Islet precursor cell (in vitro differentiated cells): ENCODE results near the gene DPP9.
"Not testable (repeated sequence)": the region's sequence is repeated elsewhere in the genome, so short reads cannot be mapped to it uniquely, and the experiment has no call there.

Source experiments
- DNase-seq: peaks from one replicate; pipeline ENCODE4 v3.0.0-alpha.2; 2018

Gene DPP9

GRCh38 chr19:4738734-4739133 is 15.1 kb upstream of the DPP9 start:
- no peak for DNase-seq

GRCh38 chr19:4737955-4738600 is 14.4 kb upstream of the DPP9 start:
- DNase-seq: no peak

DNA sequence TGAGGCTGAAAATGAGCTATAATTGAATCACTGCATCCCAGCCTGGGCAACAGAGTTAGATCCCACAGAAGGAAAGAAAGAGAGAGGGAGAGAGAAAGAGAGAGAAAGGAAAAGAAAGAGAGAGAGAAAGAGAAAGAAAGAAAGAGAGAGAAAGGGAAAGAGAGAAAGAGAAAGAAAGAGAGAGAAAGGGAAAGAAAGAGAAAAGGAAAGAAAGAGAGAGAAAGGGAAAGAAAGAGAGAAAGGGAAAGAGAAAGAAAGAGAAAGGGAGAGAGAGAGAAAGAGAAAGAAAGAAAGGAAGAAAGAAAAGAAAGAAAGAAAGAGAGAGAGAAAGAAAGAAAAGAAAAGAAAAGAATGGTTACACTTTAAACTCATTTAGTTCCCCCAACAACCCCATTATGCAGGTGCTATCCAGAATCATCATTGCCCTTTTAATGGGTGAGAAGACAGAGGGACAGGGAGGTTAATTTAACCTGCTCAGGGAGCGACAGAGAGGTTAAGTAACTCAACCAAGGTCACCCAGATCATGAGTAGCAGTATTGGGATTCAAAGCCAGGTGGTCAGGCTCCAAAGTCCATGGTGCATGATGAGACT is 10.2 kb upstream of the DPP9 start:
- no peak for DNase-seq

DNA sequence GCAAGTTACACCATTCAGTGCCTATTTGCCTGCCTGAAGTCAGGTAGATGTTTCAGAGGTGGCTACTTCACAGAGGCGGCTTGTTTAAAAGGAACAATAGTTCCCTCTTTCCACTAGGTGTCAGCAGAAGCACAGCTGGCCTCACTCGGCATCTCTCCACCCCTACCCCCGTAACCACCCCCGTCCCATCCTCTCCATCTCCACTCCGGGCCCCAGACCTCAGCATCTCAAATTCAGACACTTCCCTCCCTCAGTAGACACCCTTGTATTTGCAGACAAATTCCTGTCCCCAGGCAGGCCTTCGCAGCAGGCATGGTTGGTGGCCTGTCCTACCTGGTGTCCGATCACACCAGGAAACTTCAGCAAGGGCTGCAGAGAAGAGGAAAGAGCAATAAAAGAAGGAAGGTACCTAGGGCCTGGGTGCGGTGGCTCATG is 9.1 kb upstream of the DPP9 start:
- peak; percentile 77 for DNase-seq

GRCh38 chr19:4730740-4731171 is 7.1 kb upstream of the DPP9 start:
- no peak for DNase-seq

DNA sequence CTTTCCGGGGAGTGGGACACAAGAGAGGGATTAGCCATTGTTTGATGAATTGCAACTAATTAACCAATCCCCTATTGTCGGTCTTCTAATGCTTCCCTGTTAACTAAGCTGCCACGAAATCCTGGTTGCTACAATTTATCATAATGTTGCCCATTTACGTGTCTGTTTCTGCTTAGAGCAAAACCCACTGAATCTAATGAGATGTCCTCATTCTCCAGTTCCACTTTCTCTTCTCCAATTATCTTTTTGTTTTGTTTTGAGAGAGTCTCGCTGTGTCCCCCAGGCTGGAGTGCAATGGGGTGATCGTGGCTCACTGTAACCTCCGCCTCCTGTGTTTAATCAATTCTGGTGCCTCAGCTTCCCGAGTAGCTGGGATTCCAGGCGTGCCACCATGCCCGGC is 5.2 kb upstream of the DPP9 start:
- no peak for DNase-seq

DNA sequence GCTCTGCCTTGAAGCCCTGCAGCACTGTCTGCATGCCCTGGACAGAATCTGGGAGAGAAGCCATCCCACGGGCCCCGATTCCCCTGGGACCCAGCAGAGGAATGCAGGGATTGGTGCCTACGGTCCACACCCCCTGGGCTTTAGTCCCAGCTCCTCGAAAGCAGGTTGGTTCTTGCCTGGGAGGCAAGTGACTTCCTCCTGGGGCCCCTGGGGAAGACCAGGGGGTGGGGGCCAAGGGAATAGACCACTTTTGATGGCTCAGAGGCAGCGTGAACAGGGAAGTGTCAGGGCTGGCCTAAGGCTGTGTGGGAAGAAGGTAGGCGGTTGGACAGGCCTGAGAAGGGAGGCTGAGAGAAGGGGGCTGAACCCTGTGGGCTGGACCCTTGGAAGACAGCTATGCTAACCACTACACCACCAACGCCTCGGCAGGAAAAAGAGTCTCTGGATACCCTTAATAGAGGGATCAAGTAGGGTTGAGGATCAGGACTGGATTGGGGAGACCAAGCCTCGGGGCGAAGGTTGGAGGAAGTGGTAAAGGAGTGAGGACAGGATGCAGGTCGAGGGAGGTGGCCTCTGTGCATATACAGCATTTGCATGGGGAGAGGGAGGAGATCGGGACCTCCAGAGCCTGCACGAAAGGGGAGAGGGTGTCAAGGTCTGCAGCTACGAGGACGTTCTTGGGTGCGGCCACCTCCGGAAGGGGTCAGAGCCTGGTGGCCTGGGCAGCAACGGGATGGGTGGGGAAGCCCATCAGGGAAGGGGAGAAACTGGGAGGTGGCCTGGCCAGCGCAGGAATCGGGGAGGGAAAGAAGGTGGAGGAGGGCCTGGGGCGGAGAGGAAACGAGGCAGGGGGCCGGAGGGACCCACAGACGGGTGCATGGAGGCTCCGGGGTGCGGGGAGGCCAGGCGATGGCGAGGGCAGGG is 709 bp downstream of the DPP9 start:
- DNase-seq: no peak

GRCh38 chr19:4721196-4721595 is 2.4 kb downstream of the DPP9 start:
- no peak for DNase-seq

GRCh38 chr19:4720037-4720700 is 3.5 kb downstream of the DPP9 start:
- DNase-seq: no peak

- no peak for DNase-seq
Measured at GRCh38 chr19:4719499-4719866, 4.2 kb downstream of the DPP9 start.

- DNase-seq: no peak
Measured at GRCh38 chr19:4717966-4718701, 5.5 kb downstream of the DPP9 start.

DNA sequence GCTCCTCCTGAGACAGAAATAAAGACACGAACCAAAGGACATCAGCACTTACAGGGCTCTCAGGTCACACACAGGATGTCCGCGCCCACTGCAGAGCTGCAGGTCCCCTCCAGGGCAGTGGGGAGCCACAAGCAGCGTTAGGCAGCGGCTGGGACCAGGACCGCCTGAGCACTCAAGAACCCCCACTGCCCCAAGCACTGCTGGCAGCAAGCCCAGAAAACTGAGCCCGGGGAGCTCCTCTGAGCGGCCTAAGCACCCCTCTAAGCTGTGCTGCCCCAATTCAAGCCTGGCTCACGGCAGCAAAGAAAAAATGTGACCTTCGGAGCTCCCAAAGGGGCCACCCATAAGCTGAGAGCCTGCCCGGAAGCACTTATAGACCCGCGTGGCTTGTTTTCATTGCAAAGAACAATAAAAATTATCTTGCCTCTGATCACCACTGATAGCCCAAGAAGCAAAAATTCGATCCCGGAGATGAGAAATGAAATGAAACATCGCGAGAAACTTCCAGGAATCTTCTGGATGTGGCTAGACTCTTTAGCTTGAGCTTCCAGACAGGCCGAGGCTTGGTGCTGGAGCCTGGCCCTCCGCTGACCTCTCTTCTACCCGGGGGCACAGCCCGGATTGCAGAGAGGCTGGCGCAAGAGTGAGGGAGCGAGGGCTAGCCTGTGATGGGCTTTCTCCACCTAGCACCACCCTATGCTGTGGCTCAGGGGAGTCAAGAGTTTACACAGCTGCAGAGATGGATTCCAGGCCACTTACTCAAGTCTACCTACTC is 6.3 kb downstream of the DPP9 start:
- DNase-seq: no peak

- no peak for DNase-seq
Measured at GRCh38 chr19:4715529-4716221, 8.0 kb downstream of the DPP9 start.

- not testable (repeated sequence) for DNase-seq
Measured at GRCh38 chr19:4715178-4715528, 8.5 kb downstream of the DPP9 start.

DNA sequence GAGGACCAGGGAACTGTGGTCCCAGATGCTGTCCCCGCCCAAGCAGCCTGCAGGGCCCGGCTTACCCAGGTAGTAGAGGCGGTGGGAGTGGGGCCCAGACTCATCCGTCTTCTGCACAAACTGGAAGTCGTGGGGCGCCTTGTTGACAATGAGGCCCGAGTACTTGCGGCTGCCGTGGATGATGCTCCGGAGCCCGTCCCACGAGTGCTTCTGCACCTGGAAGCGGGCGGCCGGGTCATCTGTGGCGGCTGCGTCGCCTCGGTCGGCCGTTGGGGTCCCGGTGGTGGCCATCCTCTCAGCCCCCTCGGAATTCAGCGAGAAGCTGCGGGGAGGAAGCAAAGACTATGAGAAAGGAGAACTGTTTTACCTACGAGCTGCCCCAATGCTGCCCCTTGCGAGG is 9.6 kb downstream of the DPP9 start:
- no peak for DNase-seq

- peak; percentile 68 for DNase-seq
Measured at GRCh38 chr19:4713384-4713951, 10.2 kb downstream of the DPP9 start.

DNA sequence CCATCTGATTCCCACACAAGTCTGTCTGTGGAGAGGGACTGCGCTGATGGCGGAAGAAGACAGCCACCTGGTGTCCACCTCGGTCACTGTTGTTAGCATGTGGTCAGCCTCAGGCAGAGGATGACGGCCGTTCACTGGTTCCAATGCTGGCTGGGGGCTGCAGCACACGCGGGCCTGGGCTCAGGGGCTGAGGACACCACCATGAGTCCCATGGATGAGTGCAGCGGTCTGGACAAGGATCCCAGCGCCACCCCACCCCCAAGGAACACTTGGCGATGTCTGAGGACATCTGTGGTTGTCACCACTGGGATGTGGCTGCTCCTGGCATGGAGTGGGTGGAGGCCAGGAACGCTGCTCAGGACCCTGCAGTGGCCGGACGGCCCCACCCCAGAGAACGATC is 10.9 kb downstream of the DPP9 start:
- DNase-seq: no peak

- DNase-seq: no peak
Measured at GRCh38 chr19:4711211-4711610, 12.4 kb downstream of the DPP9 start.

- DNase-seq: no peak
Measured at GRCh38 chr19:4710281-4710600, 13.4 kb downstream of the DPP9 start.

DNA sequence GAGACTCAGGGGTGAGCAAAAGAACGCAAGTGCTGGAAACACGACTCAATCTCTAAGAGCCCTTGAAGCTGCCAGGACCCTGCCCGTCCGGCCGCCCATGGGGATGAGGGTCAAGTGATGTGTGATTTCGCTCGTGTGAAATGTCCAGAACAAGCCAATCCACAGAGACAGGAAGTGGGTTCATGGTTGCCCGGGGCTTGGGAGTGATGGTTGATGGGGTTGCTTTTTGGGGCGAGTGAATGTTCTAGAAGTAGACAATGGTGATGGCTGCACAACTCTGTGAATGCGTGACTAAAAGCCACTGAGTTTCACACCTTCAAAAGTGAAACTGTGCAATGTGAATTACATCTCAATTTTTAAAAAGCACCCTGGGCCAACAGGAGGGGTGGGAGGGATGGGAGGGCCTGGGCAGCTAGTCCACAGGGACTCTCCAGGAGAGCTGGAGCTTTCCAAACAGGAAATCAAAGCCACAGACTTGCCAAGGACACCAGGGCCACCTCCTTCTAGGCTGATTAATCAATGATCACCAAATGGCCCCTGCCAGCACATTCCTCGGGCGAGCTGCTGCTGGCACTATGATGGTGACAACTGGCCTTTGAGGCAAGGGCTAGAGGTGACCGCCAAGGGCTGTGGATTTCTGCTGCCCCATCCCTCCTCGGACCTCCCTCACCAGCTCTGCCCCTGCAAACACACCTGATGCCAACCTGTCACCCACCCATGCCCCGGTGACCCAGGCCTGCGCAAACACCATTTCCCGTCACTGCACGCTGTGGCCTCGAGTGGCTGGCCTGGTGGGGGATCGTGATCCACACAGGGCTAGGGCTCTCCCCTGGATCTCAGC is 14.0 kb downstream of the DPP9 start:
- DNase-seq: no peak
